Type B pancreatic cell (in vitro differentiated cells): ENCODE results near the gene AGMO. TPM values are rescaled to one million over a fixed set of nuclear protein-coding genes. Genes with fewer than 3 reads are reported as not detected.

ENCODE experiments used
- DNase-seq: peaks from one replicate; pipeline ENCODE4 v3.0.0; 2021; ENCODE audit warnings: mixed read lengths; ENCODE audit not compliant: unreplicated experiment; ENCODE audit errors: extremely low spot score
- H3K27ac Mint-ChIP-seq: 2 replicates; pipeline ENCODE4 v1.8.0; 2021; ENCODE audit warnings: mild to moderate bottlenecking, mixed read lengths
- H3K27me3 Mint-ChIP-seq: 2 replicates; pipeline ENCODE4 v1.8.0; 2021; ENCODE audit warnings: mixed read lengths
- H3K36me3 Mint-ChIP-seq: 2 replicates; pipeline ENCODE4 v1.8.0; 2021; ENCODE audit warnings: mixed read lengths
- H3K4me1 Mint-ChIP-seq: one replicate; pipeline ENCODE4 v1.8.0; 2021; ENCODE audit warnings: mixed read lengths; ENCODE audit not compliant: unreplicated experiment
- H3K4me3 Mint-ChIP-seq: 2 replicates; pipeline ENCODE4 v1.8.0; 2021; ENCODE audit warnings: mild to moderate bottlenecking, mixed read lengths
- H3K9me3 Mint-ChIP-seq: 2 replicates; pipeline ENCODE4 v1.8.0; 2021; ENCODE audit warnings: mixed read lengths
- total RNA-seq: library from RNA; stranded (reverse); gene quantifications from 2 replicates; pipeline ENCODE4 v1.2.1, GENCODE V29; 2021; ENCODE audit warnings: low replicate concordance
- TF ChIP-seq, protein P1 (sequence below): fragments of 200-600 bp; sonication (generic); conservative IDR thresholded peaks from 2 replicates; pipeline ENCODE4 v1.5.0; 2021; ENCODE audit warnings: antibody characterized with exemption, mild to moderate bottlenecking

The AGMO gene
- total RNA-seq, 1 donor from 2014 or later = 0.41 TPM

DNA sequence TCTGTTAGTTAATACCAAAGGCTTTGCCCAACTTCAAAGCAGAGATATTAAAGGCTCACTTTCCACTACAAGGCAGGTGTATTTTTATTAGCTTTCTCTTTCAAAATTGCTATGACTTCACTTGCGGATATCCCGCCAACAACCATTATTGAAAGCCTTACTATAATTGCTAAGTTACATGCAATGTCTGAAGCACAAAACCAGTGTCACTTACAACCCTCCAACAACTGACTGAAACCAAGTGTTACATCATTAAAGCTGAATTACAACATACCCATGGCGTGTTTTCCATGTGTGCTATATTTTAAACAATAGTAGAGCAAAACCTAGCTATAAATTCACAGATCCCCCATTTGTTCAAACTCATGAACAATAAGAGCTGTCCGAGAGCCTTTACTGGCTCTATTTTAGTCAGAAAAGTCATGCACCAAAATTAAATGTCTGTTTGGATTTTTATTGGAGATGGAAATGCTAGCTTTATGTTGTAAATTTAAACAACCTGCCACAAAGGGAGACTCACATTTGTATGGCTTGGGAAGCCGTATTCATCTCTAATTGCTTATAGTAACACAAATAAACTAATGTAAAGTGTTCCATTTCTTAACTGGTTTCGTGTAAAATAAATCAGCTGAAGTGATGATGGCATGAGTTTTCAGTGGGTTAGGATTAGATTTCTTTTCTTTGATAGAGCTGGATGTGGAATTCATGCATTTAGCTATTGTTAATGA is 227.1 kb downstream of the AGMO start:
- Mint-ChIP-seq H3K27ac (no peak overlapping the region), H3K36me3 (no peaks in the 10 kb centered on the region), H3K27me3 (no peaks in the 10 kb centered on the region), H3K9me3 (peaks cover 9% of the 10 kb centered on the region), H3K4me3 (no peak overlapping the region), H3K4me1 (peaks cover 16% of the 10 kb centered on the region)
- no peak for DNase-seq
- TF ChIP-seq, protein P1, sequence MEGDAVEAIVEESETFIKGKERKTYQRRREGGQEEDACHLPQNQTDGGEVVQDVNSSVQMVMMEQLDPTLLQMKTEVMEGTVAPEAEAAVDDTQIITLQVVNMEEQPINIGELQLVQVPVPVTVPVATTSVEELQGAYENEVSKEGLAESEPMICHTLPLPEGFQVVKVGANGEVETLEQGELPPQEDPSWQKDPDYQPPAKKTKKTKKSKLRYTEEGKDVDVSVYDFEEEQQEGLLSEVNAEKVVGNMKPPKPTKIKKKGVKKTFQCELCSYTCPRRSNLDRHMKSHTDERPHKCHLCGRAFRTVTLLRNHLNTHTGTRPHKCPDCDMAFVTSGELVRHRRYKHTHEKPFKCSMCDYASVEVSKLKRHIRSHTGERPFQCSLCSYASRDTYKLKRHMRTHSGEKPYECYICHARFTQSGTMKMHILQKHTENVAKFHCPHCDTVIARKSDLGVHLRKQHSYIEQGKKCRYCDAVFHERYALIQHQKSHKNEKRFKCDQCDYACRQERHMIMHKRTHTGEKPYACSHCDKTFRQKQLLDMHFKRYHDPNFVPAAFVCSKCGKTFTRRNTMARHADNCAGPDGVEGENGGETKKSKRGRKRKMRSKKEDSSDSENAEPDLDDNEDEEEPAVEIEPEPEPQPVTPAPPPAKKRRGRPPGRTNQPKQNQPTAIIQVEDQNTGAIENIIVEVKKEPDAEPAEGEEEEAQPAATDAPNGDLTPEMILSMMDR = no peak

DNA sequence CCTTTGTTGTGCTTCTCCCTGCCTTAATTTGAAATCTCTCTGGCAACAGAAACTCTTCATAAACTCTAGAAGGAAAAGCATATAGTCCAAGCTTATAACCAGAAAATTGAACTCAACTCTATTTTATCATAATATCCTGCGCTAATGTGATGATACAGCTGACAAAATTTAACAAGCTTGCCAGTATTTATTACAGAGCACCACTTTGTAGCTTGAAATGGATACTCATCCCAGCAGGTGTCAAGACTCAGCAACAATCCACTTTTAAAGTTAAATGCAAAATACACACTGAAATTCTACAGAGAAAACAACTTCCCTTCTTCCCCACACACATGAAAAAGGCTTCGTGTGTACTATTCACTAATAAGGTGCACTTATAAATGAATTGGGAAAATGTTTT is 228.9 kb downstream of the AGMO start:
- TF ChIP-seq, protein P1 = no peak
- H3K27ac Mint-ChIP-seq = no peak overlapping the region
- H3K4me3 Mint-ChIP-seq = no peak overlapping the region
- no peak for DNase-seq
- no peaks in the 10 kb centered on the region for H3K36me3 Mint-ChIP-seq
- peaks cover 5% of the 10 kb centered on the region for H3K9me3 Mint-ChIP-seq
- no peaks in the 10 kb centered on the region for H3K27me3 Mint-ChIP-seq
- peaks cover 16% of the 10 kb centered on the region for H3K4me1 Mint-ChIP-seq

DNA sequence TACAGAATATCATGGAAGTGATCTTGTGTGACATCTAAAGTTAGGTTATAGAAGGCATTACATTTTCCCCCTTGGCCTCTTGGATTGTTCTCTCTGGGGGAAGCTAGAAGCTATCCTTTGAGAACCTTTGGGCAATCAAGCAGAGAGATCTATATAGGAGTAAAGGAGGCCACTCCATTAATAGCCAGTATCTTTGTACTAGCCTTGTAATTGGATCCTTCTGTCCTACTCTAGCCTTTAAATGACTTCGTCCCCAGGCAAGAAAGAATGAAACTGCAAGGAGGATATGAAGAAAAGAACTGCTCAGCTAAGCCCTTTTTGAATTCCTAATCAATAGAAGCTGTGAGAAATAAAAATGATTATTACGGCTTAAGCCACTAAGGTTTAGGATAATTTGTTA is 230.9 kb downstream of the AGMO start:
- peak overlapping the region; percentile 46 for H3K4me3 Mint-ChIP-seq
- peak overlapping the region; percentile 65 for H3K27ac Mint-ChIP-seq
- H3K27me3 Mint-ChIP-seq = no peaks in the 10 kb centered on the region
- DNase-seq = no peak
- H3K36me3 Mint-ChIP-seq = no peaks in the 10 kb centered on the region
- peaks cover 21% of the 10 kb centered on the region for H3K4me1 Mint-ChIP-seq
- TF ChIP-seq, protein P1 = no peak
- peaks cover 8% of the 10 kb centered on the region for H3K9me3 Mint-ChIP-seq

DNA sequence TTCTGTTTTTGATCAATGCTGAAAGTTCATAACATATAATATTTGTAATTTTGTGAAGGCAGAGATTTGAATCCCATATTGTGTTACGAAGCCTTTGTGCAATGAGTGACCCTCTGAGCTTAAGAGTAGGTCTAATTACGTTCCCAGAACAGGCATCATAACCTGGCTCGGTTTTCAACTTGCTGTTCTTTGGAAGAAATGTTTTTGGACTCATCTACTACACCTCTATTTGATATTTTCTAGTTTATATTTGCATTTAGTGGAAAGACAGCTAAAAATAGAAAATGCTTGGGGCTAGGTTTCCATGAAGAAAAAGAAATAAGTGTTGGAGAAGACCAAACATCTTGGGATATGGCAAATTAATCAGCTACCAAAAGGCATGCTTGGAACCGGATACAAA is 234.8 kb downstream of the AGMO start:
- no peak for DNase-seq
- H3K9me3 Mint-ChIP-seq = peaks cover 8% of the 10 kb centered on the region
- H3K27ac Mint-ChIP-seq = no peak overlapping the region
- H3K27me3 Mint-ChIP-seq = no peaks in the 10 kb centered on the region
- no peaks in the 10 kb centered on the region for H3K36me3 Mint-ChIP-seq
- H3K4me3 Mint-ChIP-seq = no peak overlapping the region
- TF ChIP-seq, protein P1 = no peak
- peaks cover 16% of the 10 kb centered on the region for H3K4me1 Mint-ChIP-seq

DNA sequence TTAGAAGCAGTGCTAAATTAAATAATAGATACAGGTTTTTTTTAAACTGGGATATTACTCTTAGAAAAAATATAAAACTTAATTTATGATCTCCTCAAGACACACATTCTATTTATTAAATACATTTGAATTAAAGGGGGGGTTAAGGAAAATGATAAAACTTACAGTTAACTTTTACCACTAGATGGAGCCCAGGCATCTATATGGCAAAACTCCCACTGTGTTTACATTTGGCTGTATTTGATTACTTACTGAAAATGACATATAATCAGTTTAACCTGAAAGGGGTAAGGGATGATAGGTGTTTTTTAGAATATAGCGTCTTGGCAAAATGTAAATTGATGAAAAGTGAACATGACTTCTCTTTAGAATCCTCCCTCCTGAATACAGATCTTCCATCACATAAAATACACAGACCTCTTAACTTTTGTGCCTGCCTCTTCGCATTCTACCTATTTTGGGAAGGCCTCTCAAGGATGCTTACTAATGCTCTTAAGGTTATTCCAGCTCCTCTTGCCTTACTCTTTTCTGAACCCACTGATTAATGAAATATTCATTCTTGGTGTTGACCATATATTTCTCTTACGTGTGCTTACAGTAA is 235.7 kb downstream of the AGMO start:
- Mint-ChIP-seq H3K36me3 (no peaks in the 10 kb centered on the region), H3K27me3 (no peaks in the 10 kb centered on the region), H3K27ac (no peak overlapping the region), H3K4me1 (peaks cover 13% of the 10 kb centered on the region), H3K9me3 (peaks cover 8% of the 10 kb centered on the region), H3K4me3 (no peak overlapping the region)
- no peak for DNase-seq
- TF ChIP-seq, protein P1 = peak; percentile 76
